Heart left ventricle (tissue), 16 donors: Measurements from ENCODE around the gene PLBD1. TPM values are rescaled to one million over a fixed set of nuclear protein-coding genes. Genes with fewer than 3 reads are reported as not detected.
A peak's percentile ranks its signal among the peaks of the same experiment; 100 is the strongest.

Experiments used
- ATAC-seq, 4 donors: fragments of 200-7000 bp; cut with Tn5 transposase; one replicate each; pipeline ENCODE4 v1.9.1; 2020 to 2022; ENCODE audit warnings: moderate library complexity in 4 of 4, mild to moderate bottlenecking in 3 of 4, moderate number of reproducible peaks in 1 of 4
- DNase-seq, 5 donors: peaks; one replicate each; pipeline ENCODE4 v3.0.0-alpha.2; 2020
- H3K27ac ChIP-seq, 12 donors: fragments of 200-600 bp; sonication (generic) in 4 of 12; one replicate each; pipeline versions ENCODE4 v1.5.0 to v1.8.0; 2016 to 2022; ENCODE audit warnings: mild to moderate bottlenecking in 2 of 12
- H3K27me3 ChIP-seq, 9 donors: fragments of 200-600 bp; sonication (generic) in 2 of 9; one replicate each; pipeline versions ENCODE4 v1.5.1 to v1.8.0; 2016 to 2022; ENCODE audit warnings: mild to moderate bottlenecking in 3 of 9
- H3K36me3 ChIP-seq, 9 donors: fragments of 200-600 bp; sonication (generic) in 2 of 9; one replicate each; pipeline versions ENCODE4 v1.5.0 to v1.8.0; 2018 to 2022; ENCODE audit warnings: mild to moderate bottlenecking in 2 of 9
- H3K4me1 ChIP-seq, 12 donors: fragments of 200-600 bp; sonication (generic) in 4 of 12; one replicate each; pipeline versions ENCODE4 v1.5.0 to v1.8.0; 2016 to 2022; ENCODE audit warnings: mild to moderate bottlenecking in 3 of 12
- H3K4me3 ChIP-seq, 12 donors: fragments of 200-600 bp; sonication (generic) in 4 of 12; one replicate each; pipeline versions ENCODE4 v1.5.0 to v1.8.0; 2017 to 2022; ENCODE audit warnings: mild to moderate bottlenecking in 9 of 12, moderate library complexity in 4 of 12
- H3K9me3 ChIP-seq, 12 donors: fragments of 200-600 bp; sonication (generic) in 4 of 12; one replicate each; pipeline versions ENCODE4 v1.5.0 to v1.8.0; 2016 to 2022; ENCODE audit warnings: mild to moderate bottlenecking in 1 of 12
- POLR2A ChIP-seq, 2 donors: fragments of 450-650 bp; IDR thresholded peaks; one replicate each; pipeline ENCODE4 v1.6.1; 2017; ENCODE audit warnings: antibody characterized with exemption in 2 of 2, mild to moderate bottlenecking in 2 of 2, moderate library complexity in 2 of 2
- WGBS, 4 donors: extraction: QIAGEN DNeasy Blood & Tissue Kit in 2 of 4; methylation state at CpG; one replicate each; pipeline versions ENCODE4 v1.1.5 to v1.1.7; 2013 to 2018; 5-methylcytosine and 5-hydroxymethylcytosine counted together
- intact Hi-C, 10 donors: fragments of 100-400 bp; cut with DNase I; formaldehyde crosslinking; loops; one replicate each; pipeline versions ENCODE4 v1.11.1 to v1.14.2; 2022
- polyA plus RNA-seq, 2 donors: library from polyadenylated mRNA; stranded (reverse); fragments of 200-250 nt; gene quantifications; one replicate each; pipeline ENCODE4 v1.2.3, GENCODE V29; 2013
- total RNA-seq, 9 donors: library from RNA; depleted of rRNA in 2 of 9; stranded (reverse); fragments of >200 nt in 2 of 9; fragmentation: NEBNext Ultra II Directional in 3 of 9; extraction: Animal tissue kit (Norgen Biotek cat#: 25700) in 3 of 9; gene quantifications; one replicate each; pipeline versions ENCODE4 v1.1.0 to v1.2.4, GENCODE V29; 2016 to 2023
- TF ChIP-seq, protein P1 (sequence below), 12 donors: fragments of 200-600 bp; sonication (generic) in 4 of 12; IDR thresholded peaks; one replicate each; pipeline versions ENCODE4 v1.5.0 to v1.8.0; 2018 to 2022; ENCODE audit warnings: antibody characterized with exemption in 12 of 12, mild to moderate bottlenecking in 5 of 12
- donor health status: ischemic (EF 13 %, LVEDD 7.1; RV severe dilation, severe dysfunction).
- donor health status: healthy with polysubstance abuse.
- donor health status: DM: no; HTN: yes; CAD: no.
- donor health status: DM: no; HTN: no; CAD: no.
- donor health status: ischemic (EF 25% LVEDD 6.9; RV normal size, moderate dysfunction).
- donor health status: ischemic (EF 25% LVEDD 5.7; RV mildly dilated, moderate dysfunction).
- donor health status: healthy.
- donor health status: DM: yes; HTN: yes; CAD: no.
- donor health status: ischemic (EF 35%, LVEDD 5.7; RV mildly dilated, moderate dysfunction).
- donor health status: nonischemic (EF 11% LVEDD 7.7; RV severe dilation, severe dysfunction).
- donor health status: DM: yes; HTN: yes; CAD: no.
- donor health status: PGD.
- donor health status: ischemic (EF 29% LVEDD 5.4; RV normal size, mild dysfunction).
- donor health status: nonischemic (EF 23%, LVEDD 6.1; RV moderate dilation, normal function).

PLBD1 gene
- total and polyA plus RNA-seq, 11 donors: 6.0 to 49.1 (median 25.0) TPM

DNA sequence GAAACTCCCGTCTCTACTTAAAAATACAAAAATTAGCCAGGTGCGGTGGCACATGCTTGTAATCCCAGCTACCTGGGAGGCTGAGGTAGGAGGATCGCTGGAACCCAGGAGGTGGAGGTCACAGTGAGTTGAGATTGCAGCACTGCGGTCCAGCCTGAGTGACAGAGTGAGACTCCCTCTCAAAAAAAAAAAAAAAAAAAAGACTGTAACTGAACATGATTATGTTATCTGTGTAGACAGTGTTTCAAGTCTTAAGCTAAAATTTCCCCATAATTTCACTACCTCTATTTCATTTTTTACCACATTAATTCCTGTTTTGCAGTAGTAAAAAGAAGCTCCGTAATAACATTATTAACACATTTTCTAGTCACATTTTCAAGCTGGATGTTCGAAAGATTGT, 5.4 kb downstream of the PLBD1 start:
- Histone ChIP-seq H3K9me3 (peaks cover 0 to 3% (median 0%) of the 10 kb centered on the region in 12 donors), H3K27ac (peak overlapping the region in 1 of 12 donors; percentile 53), H3K4me3 (no peak overlapping the region), H3K4me1 (peaks cover 0 to 42% (median 9%) of the 10 kb centered on the region in 12 donors), H3K27me3 (no peaks in the 10 kb centered on the region), H3K36me3 (no peaks in the 10 kb centered on the region)
- DNase-seq (no peak), ATAC-seq (no peak)
- intact Hi-C loops: loop anchor here in 3 of 10 donors (10.0 kb wide), 3 partner anchors 177 to 307 kb away; partner anchors contain the start of gene ATF7IP (in 1 of the 3)
- TF ChIP-seq, protein P1, sequence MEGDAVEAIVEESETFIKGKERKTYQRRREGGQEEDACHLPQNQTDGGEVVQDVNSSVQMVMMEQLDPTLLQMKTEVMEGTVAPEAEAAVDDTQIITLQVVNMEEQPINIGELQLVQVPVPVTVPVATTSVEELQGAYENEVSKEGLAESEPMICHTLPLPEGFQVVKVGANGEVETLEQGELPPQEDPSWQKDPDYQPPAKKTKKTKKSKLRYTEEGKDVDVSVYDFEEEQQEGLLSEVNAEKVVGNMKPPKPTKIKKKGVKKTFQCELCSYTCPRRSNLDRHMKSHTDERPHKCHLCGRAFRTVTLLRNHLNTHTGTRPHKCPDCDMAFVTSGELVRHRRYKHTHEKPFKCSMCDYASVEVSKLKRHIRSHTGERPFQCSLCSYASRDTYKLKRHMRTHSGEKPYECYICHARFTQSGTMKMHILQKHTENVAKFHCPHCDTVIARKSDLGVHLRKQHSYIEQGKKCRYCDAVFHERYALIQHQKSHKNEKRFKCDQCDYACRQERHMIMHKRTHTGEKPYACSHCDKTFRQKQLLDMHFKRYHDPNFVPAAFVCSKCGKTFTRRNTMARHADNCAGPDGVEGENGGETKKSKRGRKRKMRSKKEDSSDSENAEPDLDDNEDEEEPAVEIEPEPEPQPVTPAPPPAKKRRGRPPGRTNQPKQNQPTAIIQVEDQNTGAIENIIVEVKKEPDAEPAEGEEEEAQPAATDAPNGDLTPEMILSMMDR (IDR thresholded peaks at IDR 0.05): no peak
- no peak for TF ChIP-seq POLR2A (IDR thresholded peaks at IDR 0.05)
- 93 to 94% (median 93%) methylated on average over 6 of the region's 6 CpGs for WGBS, 4 donors

DNA sequence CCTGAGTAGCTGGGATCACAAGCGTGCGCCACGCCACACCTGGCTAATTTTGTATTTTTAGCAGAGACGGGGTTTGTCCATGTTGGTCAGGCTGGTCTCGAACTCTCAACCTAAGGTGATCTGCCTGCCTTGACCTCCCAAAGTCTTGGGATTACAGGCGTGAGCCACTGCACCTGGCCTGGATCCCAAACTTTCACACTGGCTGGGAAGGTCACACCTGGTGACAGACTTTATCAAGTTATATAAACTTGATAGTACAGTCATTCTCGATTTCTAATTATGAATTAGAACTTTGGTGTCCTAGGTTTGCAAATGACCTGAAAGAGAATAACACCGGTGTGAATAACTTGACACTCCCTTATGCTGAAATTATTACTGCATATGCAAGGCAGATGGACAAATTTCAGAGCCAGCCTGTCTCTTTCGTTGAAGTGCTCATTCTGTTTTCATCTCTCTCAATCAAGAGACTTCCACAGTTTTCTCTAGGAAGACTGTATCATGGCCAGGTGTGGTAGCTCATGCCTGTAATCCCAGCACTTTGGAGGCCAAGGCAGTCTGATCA, 5.9 kb downstream of the PLBD1 start:
- Histone ChIP-seq H3K27me3 (no peaks in the 10 kb centered on the region), H3K4me1 (peaks cover 0 to 39% (median 9%) of the 10 kb centered on the region in 12 donors), H3K27ac (peak overlapping the region in 1 of 12 donors; percentile 53), H3K9me3 (peaks cover 0 to 6% (median 0%) of the 10 kb centered on the region in 12 donors), H3K36me3 (no peaks in the 10 kb centered on the region), H3K4me3 (no peak overlapping the region)
- WGBS, 4 donors: 85 to 88% (median 86%) methylated on average over 9 of the region's 9 CpGs
- no peak for TF ChIP-seq POLR2A (IDR thresholded peaks at IDR 0.05)
- TF ChIP-seq, protein P1 (IDR thresholded peaks at IDR 0.05): no peak
- DNase-seq: no peak
- ATAC-seq: no peak
- intact Hi-C loops: loop anchor here in 3 of 10 donors (10.0 kb wide), 3 partner anchors 177 to 307 kb away; partner anchors contain the start of gene ATF7IP (in 1 of the 3)

DNA sequence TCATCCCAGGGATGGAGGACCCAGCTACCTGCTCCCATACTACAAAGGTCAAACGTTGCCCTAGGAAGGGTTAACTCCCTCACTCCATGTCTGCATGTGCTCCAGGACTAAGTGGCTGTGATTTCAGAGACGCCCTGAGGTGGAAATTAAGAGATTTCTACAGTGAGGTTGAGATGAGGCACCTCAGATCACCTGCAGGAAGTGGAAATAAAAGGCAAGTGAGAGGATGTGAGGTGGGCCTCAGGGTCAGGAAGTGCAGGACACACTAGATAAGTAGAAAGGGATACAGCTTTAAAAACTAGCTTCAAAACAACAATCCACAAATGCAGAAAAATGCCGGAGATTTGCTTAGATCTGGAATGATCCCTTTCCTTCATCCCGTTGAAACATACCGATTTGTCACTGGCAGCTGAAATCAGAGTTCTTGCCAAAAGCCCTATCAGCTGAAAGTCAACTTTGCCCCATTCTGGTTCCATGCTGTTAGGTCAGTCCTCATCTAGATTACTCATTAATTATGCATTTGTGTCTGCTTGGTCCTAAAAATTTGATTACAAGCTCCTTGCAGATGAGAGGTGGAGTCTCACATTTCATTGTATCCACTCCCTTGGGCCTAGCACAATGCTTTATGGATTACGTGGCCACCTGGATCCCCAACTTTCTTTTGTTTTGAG, 6.6 kb downstream of the PLBD1 start:
- H3K36me3 ChIP-seq: no peaks in the 10 kb centered on the region
- intact Hi-C loops: loop anchor here in 3 of 10 donors (10.0 kb wide), 3 partner anchors 176 to 306 kb away; partner anchors contain the start of gene ATF7IP (in 1 of the 3)
- H3K27ac ChIP-seq: no peak overlapping the region
- H3K4me3 ChIP-seq: no peak overlapping the region
- ATAC-seq (peak in 1 of 4 donors; percentile 29), DNase-seq (no peak)
- TF ChIP-seq POLR2A (IDR thresholded peaks at IDR 0.05): no peak
- TF ChIP-seq, protein P1 (IDR thresholded peaks at IDR 0.05): no peak
- peaks cover 0 to 6% (median 0%) of the 10 kb centered on the region in 12 donors for H3K9me3 ChIP-seq
- WGBS, 4 donors: 29 to 40% (median 34%) methylated on average over 6 of the region's 6 CpGs
- peaks cover 0 to 32% (median 9%) of the 10 kb centered on the region in 12 donors for H3K4me1 ChIP-seq
- no peaks in the 10 kb centered on the region for H3K27me3 ChIP-seq

DNA sequence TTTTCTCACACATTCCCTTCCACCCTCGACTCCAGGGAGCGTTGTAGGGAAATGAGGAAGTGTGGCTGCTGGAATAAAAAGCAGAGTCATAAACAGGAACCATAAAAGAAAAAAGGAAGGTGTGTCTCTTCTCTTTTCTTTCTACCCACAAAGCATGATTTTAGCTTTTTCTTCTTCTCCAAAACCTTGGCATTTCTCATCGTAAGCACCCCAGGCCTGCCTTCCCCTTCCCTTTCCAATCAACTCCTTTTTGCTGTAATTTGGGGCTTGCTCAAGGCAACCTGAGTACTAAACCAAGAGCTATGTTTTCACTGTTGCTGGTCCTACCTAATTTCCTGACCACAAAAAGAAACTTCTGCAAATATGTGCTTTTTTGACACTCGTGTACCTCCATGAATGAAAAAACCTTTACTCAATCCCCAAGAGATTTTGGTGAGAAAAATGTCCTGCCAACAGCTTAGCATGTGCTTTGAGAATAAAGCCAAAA, 9.2 kb downstream of the PLBD1 start:
- H3K27ac ChIP-seq: peak overlapping the region in 1 of 12 donors; percentile 72
- ATAC-seq (no peak), DNase-seq (no peak)
- peaks cover 5 to 49% (median 24%) of the 10 kb centered on the region in 12 donors for H3K4me1 ChIP-seq
- no peaks in the 10 kb centered on the region for H3K36me3 ChIP-seq
- no peak overlapping the region for H3K4me3 ChIP-seq
- H3K27me3 ChIP-seq: no peaks in the 10 kb centered on the region
- peaks cover 0 to 6% (median 0%) of the 10 kb centered on the region in 12 donors for H3K9me3 ChIP-seq
- 65 to 72% (median 66%) methylated on average over 4 of the region's 4 CpGs for WGBS, 4 donors
- intact Hi-C loops: no loop called here
- no peak for TF ChIP-seq POLR2A (IDR thresholded peaks at IDR 0.05)
- TF ChIP-seq, protein P1 (IDR thresholded peaks at IDR 0.05): no peak
